MV-4-11 (cell line): ENCODE results near the gene PBX4.

Experiments
- DNase-seq: peaks from one replicate; lab custom pipeline; 2025; lab: John Stamatoyannopoulos, UW

PBX4 gene

DNA sequence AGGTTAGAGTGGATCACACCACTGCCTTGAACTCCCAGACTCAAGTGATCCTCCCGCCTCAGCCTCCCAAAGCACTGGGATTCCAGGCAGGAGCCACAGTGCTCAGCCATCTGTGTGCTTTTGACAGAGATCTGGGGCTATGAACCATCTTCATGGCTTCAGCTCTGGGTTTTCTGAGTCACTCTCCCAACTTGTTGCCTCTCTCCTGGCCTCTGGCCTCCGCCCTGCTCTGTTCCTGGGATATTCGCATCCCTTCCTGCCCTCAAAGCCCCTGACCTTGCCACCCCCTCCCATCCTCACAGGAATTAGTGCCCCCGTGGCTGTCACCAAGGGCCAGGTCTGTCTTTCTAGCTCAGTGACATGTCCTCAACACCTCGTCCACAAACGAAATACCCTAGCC, 30.7 kb upstream of the PBX4 start:
- no peak for DNase-seq

- DNase-seq, result no peak
Observed at GRCh38 chr19:19647037-19647835, 28.7 kb upstream of the PBX4 start.

DNA sequence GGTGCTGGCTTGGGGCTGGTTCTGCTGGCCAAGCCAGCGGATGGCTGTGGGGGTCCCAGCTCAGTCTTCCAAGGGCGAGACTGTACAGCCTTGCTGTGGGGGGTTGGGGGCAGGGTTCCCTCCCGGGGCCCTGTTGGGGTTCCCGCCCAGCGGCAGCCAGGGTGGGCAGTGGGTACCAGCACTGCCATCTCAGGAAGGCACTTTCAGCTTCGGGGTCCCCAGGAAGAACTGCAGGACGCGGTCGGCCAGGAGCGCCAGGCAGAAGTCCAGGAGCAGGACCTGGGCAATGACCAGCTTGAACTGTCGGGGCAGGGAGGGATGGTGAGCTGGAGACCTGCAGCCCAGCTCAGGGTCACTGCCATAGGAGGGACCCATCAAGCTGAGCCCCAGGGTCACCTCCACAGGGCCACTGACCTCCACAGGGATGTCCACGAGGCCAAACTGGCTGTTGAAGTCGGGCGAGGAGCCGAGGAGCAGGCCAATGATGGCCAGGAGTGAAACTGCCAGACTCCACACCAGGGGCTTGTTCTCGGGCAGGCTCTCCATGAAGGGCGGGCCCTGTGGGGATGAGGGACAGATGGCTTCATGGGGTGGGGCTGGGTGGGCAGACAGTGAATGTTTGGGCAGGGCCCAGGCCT, 26.9 kb upstream of the PBX4 start:
- DNase-seq, result no peak

DNA sequence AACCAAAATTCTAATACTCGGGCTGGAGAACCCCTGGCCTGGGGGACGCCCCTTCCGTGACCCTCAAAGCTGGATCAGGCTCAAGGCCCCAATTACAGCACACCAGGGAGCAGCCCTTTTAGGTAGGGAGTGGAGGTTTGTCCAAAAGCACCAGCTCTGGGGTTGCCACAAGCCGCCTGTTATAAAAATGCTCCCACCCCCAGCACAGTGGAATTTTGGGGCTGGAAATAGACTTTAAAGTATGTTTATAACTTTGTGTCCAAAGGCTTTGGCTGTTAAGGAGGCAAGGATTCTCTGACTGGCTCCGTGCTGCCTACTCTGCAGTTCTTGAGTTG, 25.5 kb upstream of the PBX4 start:
- DNase-seq, result no peak

- peak; percentile 73 for DNase-seq
Observed at GRCh38 chr19:19643158-19644053, 24.9 kb upstream of the PBX4 start, which contains the start of gene GMIP. Gene GMIP (minus strand): TSS chr19:19643657. CDS start chr19:19643529, 128 bp downstream.

DNA sequence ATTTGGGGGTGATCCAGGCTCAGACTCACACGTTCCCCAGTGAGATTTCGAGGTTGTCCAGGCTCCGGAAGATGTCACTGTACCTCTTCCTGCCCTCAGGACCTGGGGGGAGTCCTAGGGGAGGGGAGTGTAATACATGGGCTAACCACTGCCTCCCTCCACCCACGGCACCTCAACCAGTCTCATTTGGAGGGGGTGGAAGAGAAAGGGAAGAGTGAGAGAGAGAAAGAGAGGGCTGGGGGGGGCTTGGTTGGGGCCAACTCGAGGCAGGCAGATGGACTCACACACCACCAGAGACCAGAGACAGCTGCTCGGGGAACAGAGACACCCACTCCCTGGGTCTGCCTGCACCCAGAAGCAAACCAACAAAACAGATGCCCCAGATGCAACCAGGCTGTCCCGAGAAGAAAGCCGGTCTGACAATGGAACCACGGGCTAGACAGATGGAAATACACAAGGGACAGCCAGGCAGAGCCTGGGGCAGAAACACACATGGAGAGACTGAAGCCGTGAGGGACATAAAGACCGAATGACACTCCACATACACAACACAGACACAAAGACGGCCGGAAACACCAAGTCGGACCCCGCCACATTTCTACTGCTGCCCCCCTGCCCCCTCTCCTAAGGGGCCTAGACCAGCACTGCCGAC, 24.1 kb upstream of the PBX4 start:
- peak; percentile 40 for DNase-seq

DNA sequence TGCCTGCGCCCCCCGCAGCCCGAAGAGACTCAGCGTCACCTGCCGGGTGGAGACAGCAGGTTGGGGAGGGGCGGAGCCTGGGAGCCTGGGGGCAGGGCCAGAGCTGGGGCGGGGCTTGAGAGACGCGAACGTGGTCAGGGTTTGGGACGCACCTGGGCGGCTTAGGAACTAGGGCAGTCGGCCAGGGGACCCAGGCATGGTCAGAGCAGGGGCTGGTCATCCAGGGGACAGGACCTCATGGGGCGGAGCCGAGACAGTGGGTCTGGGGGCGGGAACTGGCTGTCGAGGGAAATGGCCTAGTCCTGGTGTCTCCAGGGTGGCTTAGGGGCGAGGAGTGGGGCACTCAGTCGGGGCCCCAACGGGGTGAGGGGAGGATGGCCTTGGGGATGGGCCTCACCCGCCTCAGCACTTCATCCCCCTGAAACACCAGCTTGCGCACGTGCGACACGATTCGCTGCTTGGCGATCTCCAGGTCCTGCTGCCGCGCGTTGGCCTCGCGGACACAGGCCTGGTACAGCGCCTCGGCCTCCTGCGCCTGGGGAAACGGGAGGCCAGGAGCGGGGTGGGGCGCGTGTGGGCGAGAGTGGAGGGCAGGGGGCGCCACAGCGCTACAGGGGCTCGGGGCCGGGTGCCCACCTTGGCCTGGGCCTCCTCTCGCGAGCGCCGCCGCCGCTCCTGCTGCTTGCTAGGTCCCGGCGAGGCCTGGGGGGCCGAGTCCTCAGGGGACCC, 19.2 kb upstream of the PBX4 start:
- DNase-seq, result no peak

- DNase-seq, result no peak
Observed at GRCh38 chr19:19637186-19637522, 18.7 kb upstream of the PBX4 start.

GRCh38 chr19:19636573-19637185, 18.2 kb upstream of the PBX4 start:
- DNase-seq, result no peak

DNA sequence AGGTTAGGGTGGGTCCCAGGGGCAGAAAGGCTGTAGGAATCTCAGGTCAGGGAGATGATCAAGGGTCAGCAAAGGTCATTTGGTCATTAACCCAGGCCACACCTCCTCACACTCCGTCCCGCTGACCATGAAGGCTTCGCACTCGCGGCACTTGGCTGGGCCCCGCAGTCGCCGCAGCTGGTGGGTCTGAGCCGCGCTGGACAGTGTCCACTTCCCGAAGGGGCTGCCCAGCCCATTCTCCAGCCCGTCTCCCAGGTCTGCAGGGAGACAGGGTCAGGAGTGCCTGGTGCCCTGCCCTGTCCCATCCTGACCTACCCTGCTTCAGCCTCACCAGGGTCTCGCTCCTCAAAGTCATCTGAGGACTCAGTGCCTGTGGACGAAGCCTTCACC, 16.8 kb upstream of the PBX4 start:
- DNase-seq, result no peak

DNA sequence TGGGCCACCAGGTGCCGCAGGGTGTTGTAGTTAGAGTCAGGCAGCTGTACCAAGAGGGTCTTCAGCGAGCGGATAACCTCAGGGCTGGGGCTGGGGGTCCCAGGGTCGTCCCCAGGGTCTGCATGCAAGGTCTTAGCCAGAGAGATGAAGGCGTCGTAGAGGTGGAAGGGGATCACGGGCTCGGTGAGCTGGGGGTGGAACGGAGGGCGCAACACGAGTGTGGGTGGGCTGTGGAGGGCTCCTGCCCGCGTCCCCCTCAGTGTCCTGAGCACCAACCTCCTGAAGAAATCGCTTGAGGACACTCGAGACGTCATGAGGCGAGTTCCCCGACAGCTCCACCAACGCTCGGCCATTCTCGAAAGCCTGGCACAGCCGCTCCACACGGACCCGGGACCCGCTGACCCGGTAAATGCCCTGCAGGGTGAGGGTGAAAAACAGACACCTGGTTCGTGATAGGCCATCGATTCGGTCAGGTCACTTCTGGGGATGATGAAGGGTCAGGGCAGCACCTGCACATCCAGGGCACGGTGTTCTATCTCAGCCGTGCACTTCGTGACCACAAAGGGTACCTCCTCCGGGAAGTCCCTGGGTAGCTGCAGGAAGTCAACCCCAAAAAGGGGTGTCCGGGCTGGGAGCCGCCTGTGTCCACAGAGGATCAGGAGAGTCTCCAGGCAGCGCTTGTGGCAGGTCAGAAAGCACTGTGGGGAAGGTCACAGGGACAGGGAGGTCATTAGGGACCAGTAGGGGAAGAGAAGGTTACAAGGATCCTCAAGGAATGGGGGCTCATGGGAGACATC, 16.2 kb upstream of the PBX4 start:
- no peak for DNase-seq

DNA sequence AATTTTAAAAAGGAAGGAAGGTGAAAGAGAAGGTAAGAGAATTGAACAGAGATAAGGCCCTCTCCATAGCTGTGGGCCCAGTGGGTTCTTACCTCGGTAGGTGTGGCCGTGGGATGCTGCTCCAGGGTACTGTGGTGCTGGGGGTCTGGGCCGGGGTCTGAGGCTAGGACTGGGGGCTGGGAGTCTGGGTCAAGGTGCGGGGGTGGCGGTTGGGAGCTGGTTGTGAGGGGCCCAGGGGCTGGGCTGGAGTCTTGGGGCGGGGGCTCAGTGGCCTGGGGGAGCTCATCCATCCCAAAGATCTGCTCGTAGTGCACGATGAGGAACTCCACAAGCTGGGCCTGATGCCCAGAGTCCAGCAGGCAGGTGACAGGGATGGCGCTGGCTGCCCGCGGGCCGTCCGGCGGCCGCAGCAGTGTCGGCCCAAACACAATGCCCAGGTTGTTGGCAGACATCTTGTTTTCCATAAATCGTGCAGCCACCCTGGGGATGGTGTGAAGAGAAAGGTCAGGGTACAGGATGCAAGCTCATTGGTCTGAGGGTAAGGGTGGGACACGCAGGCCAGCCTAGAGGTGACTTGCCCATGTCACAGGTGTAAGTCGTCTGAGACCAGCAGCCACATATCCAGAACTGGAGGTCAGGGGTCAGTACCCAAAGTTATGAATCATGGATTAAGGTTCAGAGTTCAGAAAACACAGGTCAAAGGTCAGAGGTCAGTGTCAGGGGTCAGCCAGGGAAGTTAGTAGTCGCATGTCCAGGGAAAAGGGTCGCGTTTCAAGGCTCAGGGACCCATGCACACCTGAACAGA, 15.4 kb upstream of the PBX4 start:
- no peak for DNase-seq

DNA sequence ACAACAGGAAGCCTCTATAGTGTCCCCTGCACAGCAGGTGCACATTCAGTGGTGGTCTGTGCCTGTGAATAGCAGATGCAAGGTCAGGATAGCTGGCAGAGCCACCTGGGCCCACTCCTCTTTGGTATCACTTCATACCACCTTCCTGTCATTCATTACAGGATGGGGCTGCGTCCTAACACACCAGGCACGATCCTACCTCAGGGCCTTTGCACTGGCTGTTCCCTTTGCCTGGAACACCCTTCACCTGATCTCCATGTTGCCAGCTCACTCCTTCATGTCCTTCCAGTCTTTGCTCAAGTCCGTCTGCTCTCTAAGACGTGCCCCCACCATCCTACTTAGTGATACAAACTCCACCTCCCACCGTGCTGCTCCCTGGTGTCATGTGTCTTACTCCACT, 14.2 kb upstream of the PBX4 start:
- no peak for DNase-seq

DNA sequence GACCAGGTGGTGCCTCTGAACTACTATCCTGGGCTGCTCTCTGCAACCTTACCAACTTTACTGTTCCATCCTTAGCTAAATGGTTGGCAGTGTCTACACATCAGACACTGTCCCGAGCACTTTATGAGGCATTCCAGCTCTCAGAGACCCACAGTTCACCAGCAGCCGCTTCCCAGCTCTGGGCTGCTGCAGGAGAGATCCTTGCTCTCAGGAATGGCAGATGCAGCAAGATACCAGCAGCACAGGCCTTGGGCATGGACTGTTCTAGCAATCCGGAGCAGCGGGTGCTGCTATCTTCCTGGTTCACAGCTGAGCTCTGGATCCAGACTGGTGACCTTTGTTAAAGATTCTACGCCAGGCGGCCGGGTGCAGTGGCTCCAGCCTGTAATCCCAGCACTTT, 12.9 kb upstream of the PBX4 start:
- no peak for DNase-seq

DNA sequence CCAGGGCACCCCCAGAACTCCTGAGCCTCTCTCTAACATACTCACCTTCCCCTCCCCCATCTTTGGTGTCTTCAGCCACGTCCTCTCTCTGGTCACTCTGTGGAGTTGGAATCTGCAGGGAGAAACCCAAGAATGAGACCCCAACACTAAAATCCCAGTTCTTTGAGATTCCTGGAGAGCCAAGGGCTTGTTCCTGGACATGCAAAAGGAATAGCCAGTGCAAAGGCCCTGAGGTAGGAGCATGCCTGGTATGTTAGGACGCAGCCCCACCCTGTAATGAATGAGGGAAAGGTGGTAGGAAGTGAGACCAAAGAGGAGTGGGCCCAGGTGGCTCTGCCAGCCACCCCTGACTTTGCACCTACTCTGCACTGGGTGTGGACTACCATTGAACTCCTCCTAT, 11.9 kb upstream of the PBX4 start:
- no peak for DNase-seq

- no peak for DNase-seq
Observed at GRCh38 chr19:19630062-19630414, 11.6 kb upstream of the PBX4 start.

- DNase-seq, result peak; percentile 91
Observed at GRCh38 chr19:19628501-19629134, 10.1 kb upstream of the PBX4 start.

DNA sequence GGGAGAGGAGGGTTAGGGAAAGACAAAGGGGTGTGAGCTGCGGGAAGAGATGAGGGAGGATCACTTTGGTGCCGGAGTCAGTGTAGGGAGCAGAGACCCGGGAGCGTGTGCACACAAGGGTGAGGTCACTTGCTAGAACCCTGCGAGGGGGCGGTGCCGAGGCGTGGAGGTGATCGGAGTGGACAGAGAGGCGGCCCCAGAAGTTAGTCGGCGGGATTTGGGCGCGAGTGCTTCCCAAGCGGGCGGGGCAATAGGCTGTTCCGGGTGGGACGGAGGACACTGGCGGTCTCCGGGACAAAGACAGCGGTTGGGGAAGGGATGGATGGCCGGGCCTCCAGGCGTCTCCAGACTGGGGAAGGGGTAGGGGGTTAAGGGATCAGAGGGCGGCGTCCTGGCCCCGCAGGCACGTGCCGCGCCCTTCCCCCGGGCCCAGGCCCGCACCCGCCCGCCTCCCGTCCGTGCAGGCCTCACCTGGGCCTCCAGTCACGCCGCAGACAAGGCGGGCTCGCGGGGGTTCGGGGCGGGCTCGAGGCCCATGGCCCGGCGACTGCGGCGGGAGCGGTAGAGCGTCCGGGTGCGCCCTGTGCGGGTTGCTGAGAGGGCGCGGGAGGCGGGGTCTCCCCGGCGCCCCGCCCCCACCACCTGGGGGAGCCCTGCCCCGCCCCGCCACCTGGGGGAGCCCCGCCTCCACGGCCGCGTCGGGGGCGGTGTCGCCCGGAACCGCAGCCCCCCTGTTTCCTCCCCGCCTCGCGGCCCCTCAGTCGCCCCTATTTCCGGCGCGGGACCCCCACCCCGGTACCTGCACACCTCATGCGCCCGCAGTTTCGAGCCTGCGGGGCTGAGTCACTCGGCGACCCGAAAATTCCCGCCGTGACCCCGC, 9.4 kb upstream of the PBX4 start, which contains the start of gene LPAR2:
TSS of gene LPAR2 (minus strand) at position 600 of the 880 bp plus-strand sequence. CDS start 945 bp downstream, outside the sequence.
- no peak for DNase-seq
